ENCODE results near the gene ZNF407. TPM values are rescaled to one million over a fixed set of nuclear protein-coding genes. Genes with fewer than 3 reads are reported as not detected.

Gene ZNF407
- total RNA-seq, 1 donor from 2014 or later, result 9.0 TPM

GRCh38 chr18:74632856-74633255 is 35.2 kb downstream of the ZNF407 start:
- Histone ChIP-seq H3K4me1 (no peaks in the 10 kb centered on the region), H3K27ac (no peak overlapping the region)
- no peak overlapping the region for H3K27ac Mint-ChIP-seq

GRCh38 chr18:74633652-74634352 is 36.1 kb downstream of the ZNF407 start:
- Mint-ChIP-seq H3K36me3 (peaks cover 2% of the 10 kb centered on the region), H3K4me1 (no peaks in the 10 kb centered on the region), H3K4me3 (no peak overlapping the region), H3K9me3 (no peaks in the 10 kb centered on the region), H3K27me3 (ENCODE audit: insufficient read depth, low read depth) (no peaks in the 10 kb centered on the region), H3K27ac (no peak overlapping the region)
- Histone ChIP-seq H3K4me3 (no peak overlapping the region), H3K4me2 (no peak overlapping the region), H3K27ac (no peak overlapping the region), H4K20me1 (ENCODE audit: low read depth) (no peaks in the 10 kb centered on the region), H2AFZ (replicated peaks) (no peak overlapping the region), H3K4me1 (no peaks in the 10 kb centered on the region), H3K9ac (no peak overlapping the region), H3K27me3 (no peaks in the 10 kb centered on the region), H3K36me3 (no peaks in the 10 kb centered on the region), H3K79me2 (ENCODE audit: low read depth) (no peaks in the 10 kb centered on the region), H3K9me3 (ENCODE audit: low read depth) (no peaks in the 10 kb centered on the region), H3F3A (ENCODE audit: low read depth) (no peaks in the 10 kb centered on the region)
- TF ChIP-seq EZH2phosphoT487 (IDR thresholded peaks at IDR 0.05) (no peak), CTCF (IDR thresholded peaks at IDR 0.05) (no peak), EZH2 (IDR thresholded peaks at IDR 0.05) (no peak)
- no peak for DNase-seq (ENCODE audit: low spot score)

More at GRCh38 chr18:74632856-74633255, 35.2 kb downstream of the ZNF407 start:
- Histone ChIP-seq H2AFZ (replicated peaks) (no peak overlapping the region), H3K4me3 (no peak overlapping the region), H3K4me2 (no peak overlapping the region), H3K79me2 (ENCODE audit: low read depth) (peaks cover 4% of the 10 kb centered on the region), H3K9me3 (ENCODE audit: low read depth) (no peaks in the 10 kb centered on the region), H3K36me3 (no peaks in the 10 kb centered on the region), H3K27me3 (no peaks in the 10 kb centered on the region), H4K20me1 (ENCODE audit: low read depth) (no peaks in the 10 kb centered on the region), H3F3A (ENCODE audit: low read depth) (no peaks in the 10 kb centered on the region), H3K9ac (no peak overlapping the region)
- H3K27me3 Mint-ChIP-seq (ENCODE audit: insufficient read depth, low read depth), result no peaks in the 10 kb centered on the region
- peaks cover 2% of the 10 kb centered on the region for H3K36me3 Mint-ChIP-seq
- H3K4me1 Mint-ChIP-seq, result no peaks in the 10 kb centered on the region
- TF ChIP-seq EZH2phosphoT487 (IDR thresholded peaks at IDR 0.05) (no peak), EZH2 (IDR thresholded peaks at IDR 0.05) (no peak), CTCF (IDR thresholded peaks at IDR 0.05) (no peak)
- no peak for DNase-seq (ENCODE audit: low spot score)
- no peak overlapping the region for H3K4me3 Mint-ChIP-seq
- H3K9me3 Mint-ChIP-seq, result no peaks in the 10 kb centered on the region

- Histone ChIP-seq H3F3A (ENCODE audit: low read depth) (no peaks in the 10 kb centered on the region), H3K9me3 (ENCODE audit: low read depth) (no peaks in the 10 kb centered on the region), H3K4me3 (no peak overlapping the region), H3K36me3 (no peaks in the 10 kb centered on the region), H4K20me1 (ENCODE audit: low read depth) (no peaks in the 10 kb centered on the region), H3K4me1 (no peaks in the 10 kb centered on the region), H3K27me3 (no peaks in the 10 kb centered on the region), H3K79me2 (ENCODE audit: low read depth) (no peaks in the 10 kb centered on the region), H3K4me2 (no peak overlapping the region), H3K27ac (no peak overlapping the region), H2AFZ (replicated peaks) (no peak overlapping the region), H3K9ac (no peak overlapping the region)
- TF ChIP-seq EZH2phosphoT487 (IDR thresholded peaks at IDR 0.05), result no peak
- TF ChIP-seq CTCF (IDR thresholded peaks at IDR 0.05), result no peak
- no peak for TF ChIP-seq EZH2 (IDR thresholded peaks at IDR 0.05)
- DNase-seq (ENCODE audit: low spot score), result no peak
- Mint-ChIP-seq H3K36me3 (peaks cover 2% of the 10 kb centered on the region), H3K27me3 (ENCODE audit: insufficient read depth, low read depth) (peaks cover 2% of the 10 kb centered on the region), H3K4me1 (no peaks in the 10 kb centered on the region), H3K4me3 (no peak overlapping the region), H3K27ac (no peak overlapping the region), H3K9me3 (no peaks in the 10 kb centered on the region)
Measured at GRCh38 chr18:74635224-74635975, 37.7 kb downstream of the ZNF407 start.

Data from neural progenitor cell (in vitro differentiated cells).